ENCODE results near the gene SV2B.

SV2B gene, protein sequence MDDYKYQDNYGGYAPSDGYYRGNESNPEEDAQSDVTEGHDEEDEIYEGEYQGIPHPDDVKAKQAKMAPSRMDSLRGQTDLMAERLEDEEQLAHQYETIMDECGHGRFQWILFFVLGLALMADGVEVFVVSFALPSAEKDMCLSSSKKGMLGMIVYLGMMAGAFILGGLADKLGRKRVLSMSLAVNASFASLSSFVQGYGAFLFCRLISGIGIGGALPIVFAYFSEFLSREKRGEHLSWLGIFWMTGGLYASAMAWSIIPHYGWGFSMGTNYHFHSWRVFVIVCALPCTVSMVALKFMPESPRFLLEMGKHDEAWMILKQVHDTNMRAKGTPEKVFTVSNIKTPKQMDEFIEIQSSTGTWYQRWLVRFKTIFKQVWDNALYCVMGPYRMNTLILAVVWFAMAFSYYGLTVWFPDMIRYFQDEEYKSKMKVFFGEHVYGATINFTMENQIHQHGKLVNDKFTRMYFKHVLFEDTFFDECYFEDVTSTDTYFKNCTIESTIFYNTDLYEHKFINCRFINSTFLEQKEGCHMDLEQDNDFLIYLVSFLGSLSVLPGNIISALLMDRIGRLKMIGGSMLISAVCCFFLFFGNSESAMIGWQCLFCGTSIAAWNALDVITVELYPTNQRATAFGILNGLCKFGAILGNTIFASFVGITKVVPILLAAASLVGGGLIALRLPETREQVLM

DNA sequence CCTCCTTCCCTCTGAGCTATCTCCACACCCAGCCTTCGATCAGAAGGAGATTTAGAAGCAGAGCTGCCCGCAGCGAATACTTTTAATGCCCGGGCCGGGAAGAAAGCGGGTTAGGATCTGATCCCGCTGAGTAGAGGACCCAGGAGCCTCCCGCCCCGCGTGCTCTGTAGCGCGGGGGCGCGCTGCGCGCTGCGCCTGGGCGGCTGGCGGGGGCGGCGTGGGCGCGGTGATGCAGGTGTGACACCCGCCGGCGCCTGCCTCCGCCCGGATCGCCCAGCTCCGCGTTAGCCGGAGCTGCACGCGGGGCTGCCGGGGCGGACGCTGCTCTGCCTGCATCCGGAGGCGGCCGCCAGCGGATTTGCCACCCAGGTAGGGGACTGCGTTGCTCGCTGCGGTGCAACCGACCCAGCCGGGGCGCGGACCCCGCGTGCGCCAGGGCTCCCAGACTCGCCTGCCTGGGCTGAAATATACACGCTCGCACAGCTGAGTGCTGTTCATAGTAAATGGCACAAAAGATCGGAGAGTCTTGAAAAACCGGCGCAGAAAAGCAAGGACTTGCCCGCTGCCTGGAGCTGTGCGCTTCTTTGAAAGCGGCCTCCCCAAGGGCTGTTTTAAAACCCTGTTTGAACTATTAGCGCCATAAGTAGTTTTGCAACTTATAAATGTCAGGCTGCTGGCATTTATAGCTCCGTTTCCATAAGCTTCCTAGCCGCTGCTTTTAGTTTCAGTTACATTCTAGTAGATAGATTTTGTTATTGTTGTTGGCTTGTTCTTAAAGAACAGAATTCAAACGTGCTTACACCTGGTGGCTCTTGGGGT is at the start of gene SV2B:
Gene SV2B, plus strand, starts transcription at position 263 of the 819 bp plus-strand sequence. CDS start 126,007 bp downstream, outside the sequence.
- peak within 1 kb of the TSS; percentile 27 for H3K4me3 ChIP-seq (ENCODE audit: control insufficient read depth, low read depth, low read length)
- DNase-seq (ENCODE audit: low read depth): no peak
- TF ChIP-seq, protein P1, sequence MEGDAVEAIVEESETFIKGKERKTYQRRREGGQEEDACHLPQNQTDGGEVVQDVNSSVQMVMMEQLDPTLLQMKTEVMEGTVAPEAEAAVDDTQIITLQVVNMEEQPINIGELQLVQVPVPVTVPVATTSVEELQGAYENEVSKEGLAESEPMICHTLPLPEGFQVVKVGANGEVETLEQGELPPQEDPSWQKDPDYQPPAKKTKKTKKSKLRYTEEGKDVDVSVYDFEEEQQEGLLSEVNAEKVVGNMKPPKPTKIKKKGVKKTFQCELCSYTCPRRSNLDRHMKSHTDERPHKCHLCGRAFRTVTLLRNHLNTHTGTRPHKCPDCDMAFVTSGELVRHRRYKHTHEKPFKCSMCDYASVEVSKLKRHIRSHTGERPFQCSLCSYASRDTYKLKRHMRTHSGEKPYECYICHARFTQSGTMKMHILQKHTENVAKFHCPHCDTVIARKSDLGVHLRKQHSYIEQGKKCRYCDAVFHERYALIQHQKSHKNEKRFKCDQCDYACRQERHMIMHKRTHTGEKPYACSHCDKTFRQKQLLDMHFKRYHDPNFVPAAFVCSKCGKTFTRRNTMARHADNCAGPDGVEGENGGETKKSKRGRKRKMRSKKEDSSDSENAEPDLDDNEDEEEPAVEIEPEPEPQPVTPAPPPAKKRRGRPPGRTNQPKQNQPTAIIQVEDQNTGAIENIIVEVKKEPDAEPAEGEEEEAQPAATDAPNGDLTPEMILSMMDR (IDR thresholded peaks at IDR 0.05; ENCODE audit: control insufficient read depth, insufficient read depth, low read depth, low read length, missing control alignments): no peak

- TF ChIP-seq, protein P1 (IDR thresholded peaks at IDR 0.05; ENCODE audit: control insufficient read depth, insufficient read depth, low read depth, low read length, missing control alignments): no peak
- no peak overlapping the region for H3K4me3 ChIP-seq (ENCODE audit: control insufficient read depth, low read depth, low read length)
- no peak for DNase-seq (ENCODE audit: low read depth)
These were observed 48.8 kb upstream of the SV2B start for GRCh38 chr15:91051248-91051647.

- no peak for DNase-seq (ENCODE audit: low read depth)
- TF ChIP-seq, protein P1 (IDR thresholded peaks at IDR 0.05; ENCODE audit: control insufficient read depth, insufficient read depth, low read depth, low read length, missing control alignments): no peak
- no peak overlapping the region for H3K4me3 ChIP-seq (ENCODE audit: control insufficient read depth, low read depth, low read length)
These were observed 45.2 kb upstream of the SV2B start for GRCh38 chr15:91054816-91055215.

GRCh38 chr15:91055548-91056331 is 44.3 kb upstream of the SV2B start:
- peak; percentile 25 for DNase-seq (ENCODE audit: low read depth)
- no peak overlapping the region for H3K4me3 ChIP-seq (ENCODE audit: control insufficient read depth, low read depth, low read length)
- TF ChIP-seq, protein P1 (IDR thresholded peaks at IDR 0.05; ENCODE audit: control insufficient read depth, insufficient read depth, low read depth, low read length, missing control alignments): peak; percentile 88

DNA sequence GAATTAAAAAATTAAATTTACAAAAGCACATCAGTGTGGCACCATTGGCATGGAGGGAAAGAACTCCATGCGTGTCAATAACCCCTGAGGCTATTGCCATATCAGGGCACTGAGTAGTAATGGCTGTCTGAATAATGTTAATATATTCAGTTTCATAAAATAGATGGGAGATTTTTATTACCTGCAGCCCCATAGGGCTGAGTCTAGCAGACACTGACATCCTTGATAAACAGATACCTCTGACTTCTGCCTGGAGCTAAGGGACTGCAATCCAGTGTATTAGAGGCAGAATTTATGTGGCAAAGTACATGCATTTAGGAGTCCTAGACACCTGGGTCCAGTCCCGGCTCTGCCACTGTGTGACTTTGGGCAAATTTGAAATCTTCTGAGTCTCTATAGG is 38.8 kb upstream of the SV2B start:
- DNase-seq (ENCODE audit: low read depth): no peak

More for the DNA sequence above, 38.8 kb upstream of the SV2B start:
- TF ChIP-seq, protein P1 (IDR thresholded peaks at IDR 0.05; ENCODE audit: control insufficient read depth, insufficient read depth, low read depth, low read length, missing control alignments): no peak
- H3K4me3 ChIP-seq (ENCODE audit: control insufficient read depth, low read depth, low read length): no peak overlapping the region
